Kidney (tissue), 14 donors: ENCODE data around the gene TNXB. TPM values are rescaled to one million over a fixed set of nuclear protein-coding genes. Genes with fewer than 3 reads are reported as not detected.

Experiments used
- DNase-seq, 5 donors: peaks; one replicate each; pipeline ENCODE4 v3.0.0-alpha.2; 2013 to 2020
- FAIRE-seq: peaks from 2 replicates; lab custom pipeline; 2012; peaks lifted over from hg19 to GRCh38; lab: Jason Lieb, UNC
- H3K27ac ChIP-seq, 2 donors: one replicate each; pipeline ENCODE4 v1.7.0; 2013; ENCODE audit warnings: low read depth in 2 of 2, low read length in 2 of 2, inconsistent platforms in 1 of 2
- H3K27me3 ChIP-seq: one replicate; pipeline ENCODE4 v1.7.1; 2013; ENCODE audit warnings: low read length, inconsistent platforms; ENCODE audit not compliant: control insufficient read depth, insufficient read depth
- H3K36me3 ChIP-seq, 3 donors: one replicate each; pipeline versions ENCODE4 v1.7.0 to v1.7.1; 2013; ENCODE audit warnings: low read length in 3 of 3, control low read depth in 1 of 3, inconsistent platforms in 1 of 3; ENCODE audit not compliant: insufficient read depth in 3 of 3, control insufficient read depth in 2 of 3
- H3K4me1 ChIP-seq, 3 donors: one replicate each; pipeline versions ENCODE4 v1.7.0 to v1.7.1; 2013; ENCODE audit warnings: low read length in 3 of 3, inconsistent platforms in 1 of 3, low read depth in 1 of 3; ENCODE audit not compliant: control insufficient read depth in 2 of 3, insufficient read depth in 2 of 3
- H3K4me3 ChIP-seq, 3 donors: one replicate each; pipeline versions ENCODE4 v1.7.0 to v1.8.1; 2013; ENCODE audit warnings: low read length in 3 of 3, control low read depth in 1 of 3, inconsistent platforms in 1 of 3
- H3K9ac ChIP-seq, 3 donors: one replicate each; pipeline versions ENCODE4 v1.7.0 to v1.7.1; 2013; ENCODE audit warnings: low read length in 3 of 3, control low read depth in 1 of 3, inconsistent platforms in 1 of 3
- H3K9me3 ChIP-seq, 3 donors: one replicate each; pipeline versions ENCODE4 v1.7.0 to v1.7.1; 2013; ENCODE audit warnings: low read length in 3 of 3, control low read depth in 1 of 3, inconsistent platforms in 1 of 3; ENCODE audit not compliant: control insufficient read depth in 2 of 3, insufficient read depth in 1 of 3
- intact Hi-C: fragments of 100-400 bp; cut with DNase I; formaldehyde crosslinking; loops from one replicate; pipeline ENCODE4 v1.11.1; 2022
- polyA plus RNA-seq: library from polyadenylated mRNA; stranded (reverse); fragments of 350-450 nt; fragmentation: Illumina TruSeq; extraction: RNeasy Lipid Tissue Mini Kit (QIAGEN cat#74804); gene quantifications from one replicate; pipeline ENCODE4 v1.2.3, GENCODE V29; 2014; ENCODE audit warnings: low read depth, low replicate concordance; ENCODE audit not compliant: insufficient read depth
- total RNA-seq: library from RNA; stranded (reverse); fragmentation: NEBNext Ultra II Directional; extraction: Animal tissue kit (Norgen Biotek cat#: 25700); gene quantifications from one replicate; pipeline ENCODE4 v1.2.1, GENCODE V29; 2021
- TF ChIP-seq, protein P1 (sequence below): IDR thresholded peaks from 3 replicates; pipeline ENCODE4 v1.5.1; 2012; ENCODE audit warnings: mild to moderate bottlenecking, moderate library complexity, borderline replicate concordance; ENCODE audit not compliant: insufficient read depth; ENCODE audit errors: extremely low read depth
- donor health status: control.
- donor health status: control.
- donor health status: control.
- donor health status: control.
- donor health status: control.
- donor health status: DM: yes; HTN: yes; CAD: no.
- donor health status: Normal renal cell carcinoma (clear cell type).

TNXB gene
- total and polyA plus RNA-seq, 2 donors from 2014 or later: 13.3 to 88.2 TPM

GRCh38 chr6:32047855-32048766 lies 61.0 kb downstream of the TNXB start:
- H3K4me3 ChIP-seq: no peak overlapping the region
- H3K36me3 ChIP-seq: no peaks in the 10 kb centered on the region
- FAIRE-seq: no peak
- no peak overlapping the region for H3K9ac ChIP-seq
- TF ChIP-seq, protein P1, sequence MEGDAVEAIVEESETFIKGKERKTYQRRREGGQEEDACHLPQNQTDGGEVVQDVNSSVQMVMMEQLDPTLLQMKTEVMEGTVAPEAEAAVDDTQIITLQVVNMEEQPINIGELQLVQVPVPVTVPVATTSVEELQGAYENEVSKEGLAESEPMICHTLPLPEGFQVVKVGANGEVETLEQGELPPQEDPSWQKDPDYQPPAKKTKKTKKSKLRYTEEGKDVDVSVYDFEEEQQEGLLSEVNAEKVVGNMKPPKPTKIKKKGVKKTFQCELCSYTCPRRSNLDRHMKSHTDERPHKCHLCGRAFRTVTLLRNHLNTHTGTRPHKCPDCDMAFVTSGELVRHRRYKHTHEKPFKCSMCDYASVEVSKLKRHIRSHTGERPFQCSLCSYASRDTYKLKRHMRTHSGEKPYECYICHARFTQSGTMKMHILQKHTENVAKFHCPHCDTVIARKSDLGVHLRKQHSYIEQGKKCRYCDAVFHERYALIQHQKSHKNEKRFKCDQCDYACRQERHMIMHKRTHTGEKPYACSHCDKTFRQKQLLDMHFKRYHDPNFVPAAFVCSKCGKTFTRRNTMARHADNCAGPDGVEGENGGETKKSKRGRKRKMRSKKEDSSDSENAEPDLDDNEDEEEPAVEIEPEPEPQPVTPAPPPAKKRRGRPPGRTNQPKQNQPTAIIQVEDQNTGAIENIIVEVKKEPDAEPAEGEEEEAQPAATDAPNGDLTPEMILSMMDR: peak; percentile 76
- H3K27ac ChIP-seq: no peak overlapping the region
- no peaks in the 10 kb centered on the region for H3K9me3 ChIP-seq
- H3K4me1 ChIP-seq: peaks cover 0 to 3% (median 0%) of the 10 kb centered on the region in 3 donors
- intact Hi-C loops: no loop called here
- H3K27me3 ChIP-seq: no peaks in the 10 kb centered on the region
- DNase-seq: peak; percentile 64 to 89 (median 77)

DNA sequence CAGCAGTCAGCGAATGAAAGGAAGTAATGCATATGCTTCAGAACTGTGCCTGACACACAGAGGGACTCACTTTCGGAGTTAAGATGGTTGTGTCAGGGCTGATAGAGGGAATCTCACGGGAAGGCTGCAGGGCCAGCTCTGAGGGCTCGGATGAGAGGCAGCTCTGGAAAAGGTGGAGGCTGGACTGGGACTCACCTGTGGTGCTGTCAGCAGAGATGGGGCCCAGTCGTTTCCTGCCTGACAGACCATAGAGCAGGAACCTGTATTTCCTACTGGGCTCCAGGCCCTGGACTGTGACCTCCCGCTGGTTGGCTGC lies 61.6 kb downstream of the TNXB start:
- Histone ChIP-seq H3K9me3 (no peaks in the 10 kb centered on the region), H3K27me3 (no peaks in the 10 kb centered on the region), H3K4me3 (no peak overlapping the region), H3K4me1 (peaks cover 0 to 3% (median 0%) of the 10 kb centered on the region in 3 donors), H3K27ac (no peak overlapping the region), H3K9ac (no peak overlapping the region), H3K36me3 (no peaks in the 10 kb centered on the region)
- intact Hi-C loops: no loop called here
- DNase-seq: peak in 1 of 5 donors; percentile 59
- FAIRE-seq: no peak
- TF ChIP-seq, protein P1: no peak

GRCh38 chr6:32047084-32047478 lies 62.1 kb downstream of the TNXB start:
- Histone ChIP-seq H3K36me3 (no peaks in the 10 kb centered on the region), H3K9me3 (no peaks in the 10 kb centered on the region), H3K4me3 (no peak overlapping the region), H3K27me3 (no peaks in the 10 kb centered on the region), H3K9ac (no peak overlapping the region), H3K27ac (no peak overlapping the region), H3K4me1 (peaks cover 0 to 3% (median 0%) of the 10 kb centered on the region in 3 donors)
- FAIRE-seq (no peak), DNase-seq (peak in 2 of 5 donors; percentile 36 to 77)
- intact Hi-C loops: no loop called here
- TF ChIP-seq, protein P1: no peak
